ENCODE results near the gene RFX1.

DNA sequence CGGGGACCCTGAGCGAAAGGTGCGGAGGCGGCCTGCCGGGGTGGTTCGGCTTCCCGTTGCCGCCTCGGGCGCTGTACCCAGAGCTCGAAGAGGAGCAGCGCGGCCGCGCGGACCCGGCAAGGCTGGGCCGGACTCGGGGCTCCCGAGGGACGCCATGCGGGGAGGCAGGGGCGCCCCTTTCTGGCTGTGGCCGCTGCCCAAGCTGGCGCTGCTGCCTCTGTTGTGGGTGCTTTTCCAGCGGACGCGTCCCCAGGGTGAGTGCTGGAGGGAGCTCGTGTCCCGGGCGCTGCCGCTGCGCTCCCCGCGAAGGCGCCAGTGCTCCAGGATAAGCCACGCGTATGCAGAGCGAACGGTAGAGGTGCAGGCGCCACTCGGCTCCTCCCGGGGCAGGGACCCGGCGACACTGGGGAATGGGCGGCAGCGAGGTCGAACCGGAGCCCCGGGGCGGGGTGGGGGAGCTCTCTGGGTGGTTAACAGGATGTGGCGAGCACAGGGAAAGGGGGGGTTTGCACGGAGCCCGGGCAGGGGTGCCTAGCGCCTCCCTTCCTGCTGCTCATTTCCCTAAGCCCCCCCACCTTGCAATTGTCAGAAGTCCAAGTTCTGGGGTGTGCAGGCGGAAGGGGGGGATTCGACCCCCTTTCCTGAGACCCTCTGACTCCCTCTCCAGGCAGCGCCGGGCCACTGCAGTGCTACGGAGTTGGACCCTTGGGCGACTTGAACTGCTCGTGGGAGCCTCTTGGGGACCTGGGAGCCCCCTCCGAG is 25.8 kb upstream of the RFX1 start, which contains the start of gene IL27RA:
- TF ChIP-seq, protein P1, sequence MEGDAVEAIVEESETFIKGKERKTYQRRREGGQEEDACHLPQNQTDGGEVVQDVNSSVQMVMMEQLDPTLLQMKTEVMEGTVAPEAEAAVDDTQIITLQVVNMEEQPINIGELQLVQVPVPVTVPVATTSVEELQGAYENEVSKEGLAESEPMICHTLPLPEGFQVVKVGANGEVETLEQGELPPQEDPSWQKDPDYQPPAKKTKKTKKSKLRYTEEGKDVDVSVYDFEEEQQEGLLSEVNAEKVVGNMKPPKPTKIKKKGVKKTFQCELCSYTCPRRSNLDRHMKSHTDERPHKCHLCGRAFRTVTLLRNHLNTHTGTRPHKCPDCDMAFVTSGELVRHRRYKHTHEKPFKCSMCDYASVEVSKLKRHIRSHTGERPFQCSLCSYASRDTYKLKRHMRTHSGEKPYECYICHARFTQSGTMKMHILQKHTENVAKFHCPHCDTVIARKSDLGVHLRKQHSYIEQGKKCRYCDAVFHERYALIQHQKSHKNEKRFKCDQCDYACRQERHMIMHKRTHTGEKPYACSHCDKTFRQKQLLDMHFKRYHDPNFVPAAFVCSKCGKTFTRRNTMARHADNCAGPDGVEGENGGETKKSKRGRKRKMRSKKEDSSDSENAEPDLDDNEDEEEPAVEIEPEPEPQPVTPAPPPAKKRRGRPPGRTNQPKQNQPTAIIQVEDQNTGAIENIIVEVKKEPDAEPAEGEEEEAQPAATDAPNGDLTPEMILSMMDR (IDR thresholded peaks at IDR 0.05) = peak; percentile 38 to 57 (median 52)
- peak; percentile 29 for TF ChIP-seq POLR2A (IDR thresholded peaks at IDR 0.05)
